ENCODE measurements around the gene ABCC4.

The ABCC4 gene

DNA sequence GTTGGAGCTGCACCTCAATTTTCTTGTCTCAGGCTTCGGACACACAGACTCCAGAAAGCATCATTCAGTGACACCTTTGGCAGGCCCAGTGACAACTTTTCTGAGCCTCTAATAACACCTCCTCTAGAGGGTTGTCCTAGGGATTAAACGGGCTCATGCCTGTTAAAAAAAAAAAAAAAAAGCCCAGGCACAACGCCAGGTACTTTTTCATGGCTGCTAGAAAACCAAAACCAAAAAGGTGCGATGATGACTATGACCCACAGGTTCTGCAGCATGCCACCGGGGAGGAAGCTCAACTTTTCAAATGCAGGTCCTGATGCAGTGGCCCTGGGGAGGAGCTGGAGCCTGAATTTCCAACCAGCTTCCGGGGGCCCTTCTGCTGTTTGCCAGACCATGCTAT, 184.2 kb downstream of the ABCC4 start:
- TF ChIP-seq NFRKB (IDR thresholded peaks at IDR 0.05): no peak
- no peak for TF ChIP-seq FOXK2 (IDR thresholded peaks at IDR 0.05)
- no peak for TF ChIP-seq HDGF (IDR thresholded peaks at IDR 0.05; ENCODE audit: borderline replicate concordance)
- no peak for TF ChIP-seq ZNF384 (IDR thresholded peaks at IDR 0.05)
- no peak for DNase-seq (ENCODE audit: extremely low spot score)
- ChIA-PET POLR2A (no interaction called here), CTCF (no interaction called here)

- ChIA-PET POLR2A (no interaction called here), CTCF (no interaction called here)
Observed at GRCh38 chr13:95115525-95115924, 185.7 kb downstream of the ABCC4 start.

GRCh38 chr13:95113601-95114000, 187.7 kb downstream of the ABCC4 start:
- DNase-seq (ENCODE audit: extremely low spot score): no peak
- ChIA-PET POLR2A (no interaction called here), CTCF (interaction anchor here (0.6 to 0.7 kb wide), 2 partner anchors 26 to 76 kb away, joined by 3 read pairs; no protein-coding TSS in a partner anchor)
- TF ChIP-seq CTBP1 (IDR thresholded peaks at IDR 0.05; ENCODE audit: borderline replicate concordance): no peak
- TF ChIP-seq ZNF384 (IDR thresholded peaks at IDR 0.05): no peak
- no peak for TF ChIP-seq FOXM1 (IDR thresholded peaks at IDR 0.05; ENCODE audit: borderline replicate concordance)
- TF ChIP-seq ELF4 (IDR thresholded peaks at IDR 0.05): no peak
- TF ChIP-seq BHLHE40 (IDR thresholded peaks at IDR 0.05; ENCODE audit: borderline replicate concordance): no peak
- TF ChIP-seq SUZ12 (IDR thresholded peaks at IDR 0.05): no peak
- TF ChIP-seq, protein P1, sequence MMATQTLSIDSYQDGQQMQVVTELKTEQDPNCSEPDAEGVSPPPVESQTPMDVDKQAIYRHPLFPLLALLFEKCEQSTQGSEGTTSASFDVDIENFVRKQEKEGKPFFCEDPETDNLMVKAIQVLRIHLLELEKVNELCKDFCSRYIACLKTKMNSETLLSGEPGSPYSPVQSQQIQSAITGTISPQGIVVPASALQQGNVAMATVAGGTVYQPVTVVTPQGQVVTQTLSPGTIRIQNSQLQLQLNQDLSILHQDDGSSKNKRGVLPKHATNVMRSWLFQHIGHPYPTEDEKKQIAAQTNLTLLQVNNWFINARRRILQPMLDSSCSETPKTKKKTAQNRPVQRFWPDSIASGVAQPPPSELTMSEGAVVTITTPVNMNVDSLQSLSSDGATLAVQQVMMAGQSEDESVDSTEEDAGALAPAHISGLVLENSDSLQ (IDR thresholded peaks at IDR 0.05): no peak
- no peak for TF ChIP-seq FOXA1 (IDR thresholded peaks at IDR 0.05)
- TF ChIP-seq SP1 (IDR thresholded peaks at IDR 0.05): no peak
- TF ChIP-seq LEF1 (IDR thresholded peaks at IDR 0.05; ENCODE audit: borderline replicate concordance): no peak
- TF ChIP-seq ARNT (IDR thresholded peaks at IDR 0.05): no peak

More at GRCh38 chr13:95115525-95115924, 185.7 kb downstream of the ABCC4 start:
- no peak for TF ChIP-seq NFRKB (IDR thresholded peaks at IDR 0.05)
- TF ChIP-seq SUZ12 (IDR thresholded peaks at IDR 0.05): no peak
- no peak for TF ChIP-seq BHLHE40 (IDR thresholded peaks at IDR 0.05; ENCODE audit: borderline replicate concordance)
- no peak for TF ChIP-seq ELF4 (IDR thresholded peaks at IDR 0.05)
- TF ChIP-seq FOXA1 (IDR thresholded peaks at IDR 0.05): no peak
- TF ChIP-seq SP1 (IDR thresholded peaks at IDR 0.05): no peak
- TF ChIP-seq, protein P1 (IDR thresholded peaks at IDR 0.05): no peak
- no peak for TF ChIP-seq TARDBP (IDR thresholded peaks at IDR 0.05)
- no peak for TF ChIP-seq ARNT (IDR thresholded peaks at IDR 0.05)
- no peak for TF ChIP-seq FOXK2 (IDR thresholded peaks at IDR 0.05)
- no peak for TF ChIP-seq LEF1 (IDR thresholded peaks at IDR 0.05; ENCODE audit: borderline replicate concordance)
- TF ChIP-seq L3MBTL2 (conservative IDR thresholded peaks at IDR 0.05): no peak
- no peak for TF ChIP-seq FOXM1 (IDR thresholded peaks at IDR 0.05; ENCODE audit: borderline replicate concordance)
- TF ChIP-seq HDGF (IDR thresholded peaks at IDR 0.05; ENCODE audit: borderline replicate concordance): no peak
- no peak for TF ChIP-seq ZNF384 (IDR thresholded peaks at IDR 0.05)
- no peak for DNase-seq (ENCODE audit: extremely low spot score)

GRCh38 chr13:95112883-95113282, 188.4 kb downstream of the ABCC4 start:
- no peak for TF ChIP-seq SP1 (IDR thresholded peaks at IDR 0.05)
- TF ChIP-seq L3MBTL2 (conservative IDR thresholded peaks at IDR 0.05): no peak
- no peak for TF ChIP-seq FOXK2 (IDR thresholded peaks at IDR 0.05)
- no peak for TF ChIP-seq ELF4 (IDR thresholded peaks at IDR 0.05)
- TF ChIP-seq HDGF (IDR thresholded peaks at IDR 0.05; ENCODE audit: borderline replicate concordance): no peak
- no peak for TF ChIP-seq LEF1 (IDR thresholded peaks at IDR 0.05; ENCODE audit: borderline replicate concordance)
- TF ChIP-seq CTBP1 (IDR thresholded peaks at IDR 0.05; ENCODE audit: borderline replicate concordance): no peak
- TF ChIP-seq SUZ12 (IDR thresholded peaks at IDR 0.05): no peak
- no peak for TF ChIP-seq FOXM1 (IDR thresholded peaks at IDR 0.05; ENCODE audit: borderline replicate concordance)
- TF ChIP-seq, protein P1 (IDR thresholded peaks at IDR 0.05): no peak
- ChIA-PET CTCF (no interaction called here), POLR2A (no interaction called here)
- DNase-seq (ENCODE audit: extremely low spot score): no peak

GRCh38 chr13:95111608-95112007, 189.6 kb downstream of the ABCC4 start:
- TF ChIP-seq LEF1 (IDR thresholded peaks at IDR 0.05; ENCODE audit: borderline replicate concordance) (no peak), ZNF384 (IDR thresholded peaks at IDR 0.05) (no peak), L3MBTL2 (conservative IDR thresholded peaks at IDR 0.05) (no peak), BHLHE40 (IDR thresholded peaks at IDR 0.05; ENCODE audit: borderline replicate concordance) (no peak), FOXA1 (IDR thresholded peaks at IDR 0.05) (no peak), CTBP1 (IDR thresholded peaks at IDR 0.05; ENCODE audit: borderline replicate concordance) (no peak), SUZ12 (IDR thresholded peaks at IDR 0.05) (no peak), SP1 (IDR thresholded peaks at IDR 0.05) (no peak), ELF4 (IDR thresholded peaks at IDR 0.05) (no peak), NFRKB (IDR thresholded peaks at IDR 0.05) (no peak), ARNT (IDR thresholded peaks at IDR 0.05) (no peak), FOXK2 (IDR thresholded peaks at IDR 0.05) (no peak), FOXM1 (IDR thresholded peaks at IDR 0.05; ENCODE audit: borderline replicate concordance) (no peak), TARDBP (IDR thresholded peaks at IDR 0.05) (no peak), HDGF (IDR thresholded peaks at IDR 0.05; ENCODE audit: borderline replicate concordance) (no peak)
- TF ChIP-seq, protein P1 (IDR thresholded peaks at IDR 0.05): no peak
- DNase-seq (ENCODE audit: extremely low spot score): no peak
- ChIA-PET CTCF (no interaction called here), POLR2A (no interaction called here)

GRCh38 chr13:95106562-95106961, 194.7 kb downstream of the ABCC4 start:
- ChIA-PET POLR2A (no interaction called here), CTCF (no interaction called here)
- no peak for DNase-seq (ENCODE audit: extremely low spot score)
- TF ChIP-seq SUZ12 (IDR thresholded peaks at IDR 0.05) (no peak), TARDBP (IDR thresholded peaks at IDR 0.05) (no peak), CTBP1 (IDR thresholded peaks at IDR 0.05; ENCODE audit: borderline replicate concordance) (no peak)

All from HEK293T (cell line).